Ovary (tissue), 9 donors: ENCODE results near the gene PSME2. TPM values are rescaled to one million over a fixed set of nuclear protein-coding genes. Genes with fewer than 3 reads are reported as not detected.

Experiments used
- DNase-seq, 5 donors: peaks; one replicate each; pipeline ENCODE4 v3.0.0-alpha.2; 2019 to 2020
- H3K27ac ChIP-seq, 2 donors: fragments of 200-600 bp; one replicate each; pipeline versions ENCODE4 v1.5.1 to v1.8.0; 2019 to 2022
- H3K27me3 ChIP-seq: fragments of 200-600 bp; one replicate; pipeline ENCODE4 v1.8.0; 2022
- H3K36me3 ChIP-seq: fragments of 200-600 bp; sonication (generic); one replicate; pipeline ENCODE4 v1.5.1; 2019
- H3K4me1 ChIP-seq: one replicate; pipeline ENCODE4 v1.8.1; 2013; ENCODE audit warnings: mild to moderate bottlenecking, moderate library complexity; ENCODE audit not compliant: insufficient read depth
- H3K4me3 ChIP-seq: fragments of 200-600 bp; sonication (generic); one replicate; pipeline ENCODE4 v1.5.1; 2017
- H3K9me3 ChIP-seq, 2 donors: fragments of 200-600 bp in 1 of 2; sonication (generic) in 1 of 2; one replicate each; pipeline versions ENCODE4 v1.5.1 to v1.8.1; 2013 to 2019; ENCODE audit warnings: mild to moderate bottlenecking in 1 of 2, moderate library complexity in 1 of 2
- CTCF ChIP-seq, 3 donors: fragments of 450-650 bp in 2 of 3; fragments of 200-600 bp in 1 of 3; IDR thresholded peaks; one replicate each; pipeline versions ENCODE4 v1.5.1 to v1.8.0; 2016 to 2022; ENCODE audit warnings: antibody characterized with exemption in 3 of 3, mild to moderate bottlenecking in 1 of 3
- EP300 ChIP-seq: sonication (generic); formaldehyde crosslinking; IDR thresholded peaks from one replicate; pipeline ENCODE4 v1.6.1; 2017; ENCODE audit warnings: antibody characterized with exemption
- POLR2A ChIP-seq: fragments of 450-650 bp; IDR thresholded peaks from one replicate; pipeline ENCODE4 v1.6.1; 2017; ENCODE audit warnings: antibody characterized with exemption, mild to moderate bottlenecking, moderate library complexity
- WGBS, 3 donors: extraction: QIAGEN DNeasy Blood & Tissue Kit in 1 of 3; methylation state at CpG; one replicate each; pipeline versions ENCODE4 v1.1.5 to v1.1.7; 2013 to 2017; 5-methylcytosine and 5-hydroxymethylcytosine counted together
- intact Hi-C, 4 donors: fragments of 100-400 bp; cut with DNase I; formaldehyde crosslinking; loops; one replicate each; pipeline versions ENCODE4 v1.11.0 to v1.15.1; 2022 to 2023
- polyA plus RNA-seq, 2 donors: library from polyadenylated mRNA; stranded (reverse); fragments of 200-250 nt in 1 of 2; fragments of 350-450 nt in 1 of 2; fragmentation: Illumina TruSeq in 1 of 2; extraction: RNeasy Lipid Tissue Mini Kit (QIAGEN cat#74804) in 1 of 2; gene quantifications; one replicate each; pipeline ENCODE4 v1.2.3, GENCODE V29; 2013 to 2014
- total RNA-seq, 7 donors: library from RNA; depleted of rRNA in 2 of 7; stranded (reverse); fragments of >200 nt in 2 of 7; fragmentation: NEBNext Ultra II Directional in 3 of 7; extraction: Animal tissue kit (Norgen Biotek cat#: 25700) in 3 of 7; gene quantifications; one replicate each; pipeline versions ENCODE4 v1.1.0 to v1.2.4, GENCODE V29; 2016 to 2023
- donor health status: DM: no; HTN: no; CAD: no; lungs with moderate emphysema.
- donor health status: DM: no; HTN: no; CAD: no.
- donor health status: Bipolar disorder and iron deficiency.
- donor health status: DM: yes; HTN: yes; CAD: no.
- donor health status: DM: no; HTN: no; CAD: no.
- donor health status: DM: yes; HTN: yes; CAD: no.

Gene PSME2
- total and polyA plus RNA-seq, 9 donors: 34.7 to 160 (median 95.6) TPM

- no peaks in the 10 kb centered on the region for H3K9me3 ChIP-seq
- no peaks in the 10 kb centered on the region for H3K36me3 ChIP-seq
- peak overlapping the region; percentile 88 to 92 for H3K27ac ChIP-seq
- peak in 1 of 5 donors; percentile 40 for DNase-seq
- H3K27me3 ChIP-seq: no peaks in the 10 kb centered on the region
- H3K4me3 ChIP-seq: peak overlapping the region; percentile 83
- peaks cover 11% of the 10 kb centered on the region for H3K4me1 ChIP-seq
- 27 to 32% (median 30%) methylated on average over 13 of the region's 13 CpGs for WGBS, 3 donors
- intact Hi-C loops: no loop called here
- TF ChIP-seq EP300: no peak
- no peak for TF ChIP-seq POLR2A
- TF ChIP-seq CTCF (IDR thresholded peaks at IDR 0.05): no peak
Measured at GRCh38 chr14:24136684-24137528, 9.5 kb downstream of the PSME2 start.

DNA sequence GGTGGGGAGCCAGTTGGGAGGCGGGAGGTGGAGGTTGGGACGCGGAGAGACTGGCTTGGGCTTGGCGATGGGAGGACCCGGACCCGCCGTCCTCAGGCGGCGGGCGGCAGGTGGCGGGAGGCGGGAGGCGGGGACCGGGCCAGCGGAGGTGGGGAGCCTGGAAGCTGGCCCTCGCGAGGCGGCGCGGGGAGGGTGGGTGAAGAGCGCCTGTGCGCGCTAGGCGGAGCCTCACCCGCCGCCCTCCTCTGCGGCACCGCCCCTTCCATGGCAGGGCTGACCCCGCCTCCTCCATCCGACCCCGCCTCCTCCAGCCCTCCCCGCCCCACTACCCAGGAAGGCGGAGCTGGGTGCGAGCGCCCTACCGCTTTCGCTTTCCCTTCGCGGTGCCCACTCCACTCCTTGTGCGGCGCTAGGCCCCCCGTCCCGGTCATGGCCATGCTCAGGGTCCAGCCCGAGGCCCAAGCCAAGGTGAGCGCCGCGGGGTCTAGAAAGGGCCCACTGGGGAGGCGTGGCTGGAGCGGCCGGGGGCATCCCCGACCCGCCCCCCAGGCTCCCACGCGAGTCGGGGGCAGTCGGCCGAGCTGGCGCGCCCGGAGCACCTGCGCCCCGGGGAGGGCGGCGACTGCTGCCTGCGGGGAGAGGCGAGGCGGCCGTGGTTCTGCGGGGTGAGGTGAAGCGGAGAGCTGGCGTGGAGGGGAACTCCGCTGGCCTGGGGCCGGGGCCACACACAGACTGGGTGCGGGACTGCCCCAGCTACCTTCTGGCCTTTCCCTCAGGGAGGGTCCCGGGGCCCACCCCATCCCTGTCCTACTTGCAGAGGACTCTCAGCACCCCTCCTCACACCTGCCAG is 10.4 kb downstream of the PSME2 start, which contains the start of gene PSME1:
PSME1 (plus strand) TSS at position 361 of the 850 bp plus-strand sequence; CDS start at position 430, 69 bp downstream.
- TF ChIP-seq POLR2A (peak; percentile 66), EP300 (no peak)
- peak; percentile 94 to 96 (median 95) for DNase-seq
- H3K27ac ChIP-seq: peak within 1 kb of the TSS; percentile 88 to 92
- peaks cover 11% of the 10 kb centered on the region for H3K4me1 ChIP-seq
- 0 to 2% (median 0%) methylated on average over 39 to 75 of the region's 75 CpGs for WGBS, 3 donors
- H3K4me3 ChIP-seq: peak within 1 kb of the TSS; percentile 83
- H3K27me3 ChIP-seq: no peaks in the 10 kb centered on the region
- H3K36me3 ChIP-seq: no peaks in the 10 kb centered on the region
- intact Hi-C loops: no loop called here
- no peaks in the 10 kb centered on the region for H3K9me3 ChIP-seq

GRCh38 chr14:24135584-24135833 is 10.9 kb downstream of the PSME2 start:
- intact Hi-C loops: no loop called here
- TF ChIP-seq POLR2A (no peak), CTCF (IDR thresholded peaks at IDR 0.05) (no peak), EP300 (no peak)
- 2 to 4% (median 2%) methylated on average over 9 of the region's 9 CpGs for WGBS, 3 donors
- Histone ChIP-seq H3K4me1 (peaks cover 11% of the 10 kb centered on the region), H3K4me3 (peak overlapping the region; percentile 83), H3K36me3 (no peaks in the 10 kb centered on the region), H3K9me3 (no peaks in the 10 kb centered on the region), H3K27ac (peak overlapping the region in 1 of 2 donors; percentile 43), H3K27me3 (no peaks in the 10 kb centered on the region)
- DNase-seq: no peak

DNA sequence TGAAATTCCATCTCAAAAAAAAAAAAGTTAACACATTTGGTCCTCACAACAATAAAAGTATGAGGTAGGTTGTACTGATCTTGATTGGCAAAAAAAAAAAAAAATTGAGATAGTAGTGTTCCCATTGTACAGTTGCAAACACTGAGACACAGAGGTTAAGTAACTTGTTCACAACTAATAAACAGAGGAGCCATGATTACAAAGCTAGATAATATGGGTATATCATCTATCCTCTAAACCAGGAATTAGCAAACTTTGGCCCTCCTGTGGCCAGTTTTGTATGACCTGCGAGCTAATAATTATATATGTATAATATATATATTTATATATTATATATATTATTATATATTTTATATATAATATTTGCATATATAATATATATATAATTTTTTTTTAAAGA is 12.7 kb downstream of the PSME2 start:
- H3K4me1 ChIP-seq: peaks cover 7% of the 10 kb centered on the region
- TF ChIP-seq CTCF (IDR thresholded peaks at IDR 0.05) (no peak), EP300 (no peak), POLR2A (no peak)

More for the DNA sequence above, 12.7 kb downstream of the PSME2 start:
- intact Hi-C loops: no loop called here
- Histone ChIP-seq H3K36me3 (no peaks in the 10 kb centered on the region), H3K27ac (no peak overlapping the region), H3K4me3 (no peak overlapping the region), H3K27me3 (no peaks in the 10 kb centered on the region), H3K9me3 (no peaks in the 10 kb centered on the region)
- 90 to 94% (median 93%) methylated on average over 1 of the region's 1 CpG for WGBS, 3 donors
- no peak for DNase-seq
